Left kidney (tissue), 2 donors: Measurements from ENCODE around the gene SAMD4A. TPM values are rescaled to one million over a fixed set of nuclear protein-coding genes. Genes with fewer than 3 reads are reported as not detected.
A peak's percentile ranks its signal among the peaks of the same experiment; 100 is the strongest.

ENCODE experiments used
- DNase-seq: peaks from one replicate; pipeline ENCODE4 v3.0.0-alpha.2; 2013
- polyA plus RNA-seq: library from polyadenylated mRNA; unstranded; fragments of 120-200 nt; gene quantifications from one replicate; pipeline ENCODE4 v1.2.1, GENCODE V29; 2013; ENCODE audit not compliant: insufficient read length

Gene SAMD4A
- polyA plus RNA-seq, 1 donor: 10.1 TPM

DNA sequence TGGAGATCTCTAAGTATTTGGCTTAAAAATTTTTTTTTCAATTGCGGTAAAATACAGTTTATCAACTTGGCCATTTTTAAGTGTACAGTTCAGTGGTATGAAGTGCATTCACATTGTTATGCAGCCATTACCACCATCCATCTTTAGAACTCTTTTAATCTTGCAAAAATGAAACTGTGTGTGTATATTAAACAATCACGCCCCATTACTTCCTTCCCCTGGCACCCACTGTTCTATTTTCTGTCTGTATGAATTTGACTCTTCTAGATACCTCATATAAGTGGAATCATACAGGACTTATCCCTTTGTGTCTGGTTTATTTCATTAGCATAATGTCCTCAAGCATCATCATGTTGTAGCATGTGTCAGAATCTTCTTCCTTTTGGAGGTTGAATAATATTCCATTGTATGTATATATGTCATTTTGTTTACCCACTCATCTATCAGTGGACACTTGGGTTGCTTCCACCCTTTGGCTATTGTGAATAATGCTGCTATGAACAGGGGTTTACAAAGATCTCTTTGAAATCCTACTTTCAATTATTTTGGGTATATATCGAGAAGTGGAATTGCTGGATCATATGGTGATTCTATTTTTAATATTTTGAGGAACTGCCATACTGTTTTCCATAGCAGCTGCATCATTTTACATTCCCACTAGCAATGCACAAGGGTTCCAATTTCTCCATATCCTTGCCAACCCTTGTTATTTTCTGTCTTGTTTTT, 62.9 kb downstream of the SAMD4A start:
- no peak for DNase-seq

DNA sequence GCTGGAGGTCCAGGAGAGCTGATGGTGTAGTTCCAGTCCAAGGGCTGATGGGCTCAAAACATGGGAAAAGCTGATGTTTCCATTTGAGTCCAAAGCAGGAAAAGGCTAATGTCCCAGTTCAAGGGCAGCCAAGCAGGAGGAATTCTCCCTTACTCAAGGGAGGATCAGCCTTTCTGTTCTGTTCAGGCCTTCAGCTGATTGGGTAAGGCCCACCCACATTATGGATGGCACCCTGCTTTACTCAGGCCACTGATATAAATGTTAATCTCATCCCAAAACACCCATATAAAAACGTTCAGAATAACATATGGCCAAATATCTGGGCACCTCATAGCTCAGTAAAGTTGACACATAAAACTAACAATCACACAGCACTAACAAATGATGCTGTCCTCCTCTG, 64.1 kb downstream of the SAMD4A start:
- DNase-seq: no peak

DNA sequence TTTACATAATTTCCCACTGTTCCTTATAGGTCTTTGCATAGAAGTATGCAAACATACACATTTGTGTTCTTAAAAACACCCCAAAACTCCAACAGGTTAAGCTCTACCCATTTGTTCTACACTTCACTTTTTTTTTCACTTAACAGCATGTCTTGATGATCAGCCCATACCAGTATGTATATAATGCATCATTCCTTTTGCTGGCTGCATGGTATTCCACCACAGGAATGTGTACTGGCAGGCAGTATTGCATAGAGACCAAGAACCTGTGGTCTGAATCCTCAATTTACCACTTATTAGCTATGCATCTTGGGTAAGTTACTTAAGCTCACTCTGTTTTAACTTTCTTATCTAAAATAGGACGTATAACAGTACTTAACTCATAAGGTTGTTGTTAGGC, 65.5 kb downstream of the SAMD4A start:
- no peak for DNase-seq

DNA sequence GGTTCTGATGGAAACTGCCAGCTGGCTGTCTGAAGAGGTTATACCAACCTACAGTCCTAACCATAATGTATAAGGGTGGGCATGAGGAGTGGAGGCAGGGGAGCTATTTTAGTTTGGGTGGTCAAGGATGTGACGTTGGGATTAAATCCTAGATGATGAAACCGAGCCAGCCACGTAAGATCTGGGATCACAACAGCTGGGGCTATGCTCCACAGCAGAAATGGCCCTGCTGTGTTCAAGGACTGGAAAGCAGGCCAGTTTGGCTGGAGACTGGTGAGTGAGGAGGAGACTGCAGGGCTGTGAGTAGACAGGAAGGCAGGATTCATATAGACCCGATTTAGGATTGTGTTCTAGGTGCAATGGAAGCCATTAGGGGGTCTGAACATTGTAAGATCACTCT, 66.1 kb downstream of the SAMD4A start:
- no peak for DNase-seq

DNA sequence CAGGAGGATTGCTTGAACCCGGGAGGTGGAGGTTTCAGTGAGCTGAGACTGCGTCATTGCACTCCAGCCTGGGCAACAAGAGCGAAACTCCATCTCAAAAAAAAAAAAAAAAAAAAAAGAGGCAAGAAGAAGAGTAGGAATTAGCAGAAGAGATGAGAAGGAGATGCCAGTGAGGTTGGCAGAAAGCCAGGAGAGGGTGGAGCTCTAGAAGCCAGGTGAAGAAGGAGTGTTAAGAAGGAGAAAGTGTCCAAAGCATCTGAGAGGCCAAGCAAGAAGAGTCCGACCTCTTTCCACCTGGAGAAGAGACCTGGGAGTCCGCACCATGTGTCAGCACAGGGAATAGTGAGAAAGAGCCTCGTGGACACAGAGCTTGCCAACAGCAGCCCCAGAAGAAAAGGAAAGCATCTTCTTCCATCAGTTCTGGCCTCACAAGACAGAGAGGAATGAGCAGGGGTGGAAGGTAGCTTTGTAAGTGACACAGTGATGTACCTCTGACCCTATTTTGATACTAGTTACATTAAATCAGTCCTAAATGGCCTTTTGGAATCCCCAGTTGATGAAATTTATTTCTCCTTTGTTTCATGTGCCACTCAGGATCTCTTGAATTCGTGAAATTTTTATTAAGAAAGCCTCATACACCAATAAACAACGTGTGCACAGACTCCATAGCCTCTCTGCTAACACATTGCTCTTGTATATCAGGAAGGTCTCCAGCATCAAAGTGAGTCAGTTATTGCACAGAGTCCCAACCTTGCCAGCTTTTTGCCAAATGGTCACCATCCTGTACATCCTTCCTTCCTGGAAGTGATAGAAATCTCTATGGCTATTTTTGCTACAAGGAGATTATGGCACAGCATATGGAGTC, 70.6 kb downstream of the SAMD4A start:
- DNase-seq: no peak

DNA sequence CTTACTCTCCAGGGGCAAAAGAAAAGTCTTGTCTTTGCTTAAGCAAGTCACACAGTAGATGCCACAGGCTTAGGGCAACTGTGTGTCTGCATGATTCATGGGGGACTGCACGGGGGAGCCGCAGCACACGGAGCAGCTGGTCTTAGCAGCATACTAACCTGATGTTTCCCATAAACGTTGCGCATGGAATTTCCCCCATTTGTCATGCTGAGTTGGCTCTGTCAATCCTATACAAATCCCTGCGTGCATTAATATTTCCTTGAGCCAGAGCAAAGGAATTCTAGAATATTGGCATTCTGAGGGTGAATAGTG, 71.2 kb downstream of the SAMD4A start:
- no peak for DNase-seq

DNA sequence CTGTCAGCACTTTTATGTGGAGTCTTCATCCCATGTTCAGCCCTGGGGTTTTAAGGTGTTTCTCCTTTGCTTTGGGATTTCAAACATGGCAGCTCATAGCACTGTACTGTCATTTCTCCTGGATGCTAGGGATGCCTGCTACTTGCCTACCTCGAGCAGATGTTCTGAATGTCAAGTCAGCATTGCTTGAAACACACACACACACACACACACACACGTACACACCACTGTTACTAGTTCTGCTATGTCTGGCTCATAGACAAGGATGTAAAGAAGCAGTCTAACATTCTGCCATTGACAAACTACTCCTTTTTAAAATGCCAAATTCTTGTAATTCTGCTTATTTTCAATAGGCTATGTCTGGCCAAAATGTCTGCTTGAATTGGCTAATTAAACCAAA, 72.7 kb downstream of the SAMD4A start:
- DNase-seq: no peak

DNA sequence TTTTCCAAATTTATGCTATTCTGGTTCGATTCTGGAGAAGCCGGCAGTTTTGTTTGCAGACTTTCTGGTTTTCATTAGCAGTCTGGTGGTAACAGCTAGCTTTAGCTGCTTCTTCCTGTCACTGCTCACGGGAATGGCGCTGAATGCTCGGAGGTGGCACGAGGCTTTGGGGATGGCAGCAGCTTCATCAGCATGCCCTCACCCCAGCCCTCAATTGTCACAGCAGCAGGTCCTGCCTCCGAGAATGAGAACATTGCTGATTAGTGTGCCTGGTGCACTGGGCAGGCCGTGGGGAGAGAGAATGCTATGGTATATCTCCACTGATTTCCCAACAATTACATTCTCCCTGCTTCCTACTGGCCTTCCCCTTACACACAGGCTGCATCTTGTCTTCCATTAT, 73.6 kb downstream of the SAMD4A start:
- no peak for DNase-seq

DNA sequence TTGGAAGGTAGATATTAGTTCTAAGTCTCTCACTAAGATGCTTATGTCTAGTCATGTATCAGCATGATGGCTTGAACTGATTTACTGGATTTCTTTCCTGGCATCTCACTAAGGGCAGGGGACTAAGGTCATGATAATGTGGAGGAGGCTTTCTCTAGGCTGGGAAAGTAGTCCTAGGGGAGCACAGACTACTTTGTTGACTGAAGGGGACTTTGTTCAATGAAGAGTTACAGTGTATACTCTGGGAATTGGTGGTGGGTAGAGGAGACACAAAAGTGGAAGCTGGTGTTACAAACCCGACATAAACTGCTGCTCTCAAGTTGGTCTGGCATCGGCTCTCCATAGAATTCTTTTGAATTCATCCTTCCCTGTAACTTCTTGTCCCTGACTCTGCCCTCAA, 75.2 kb downstream of the SAMD4A start:
- DNase-seq: no peak

DNA sequence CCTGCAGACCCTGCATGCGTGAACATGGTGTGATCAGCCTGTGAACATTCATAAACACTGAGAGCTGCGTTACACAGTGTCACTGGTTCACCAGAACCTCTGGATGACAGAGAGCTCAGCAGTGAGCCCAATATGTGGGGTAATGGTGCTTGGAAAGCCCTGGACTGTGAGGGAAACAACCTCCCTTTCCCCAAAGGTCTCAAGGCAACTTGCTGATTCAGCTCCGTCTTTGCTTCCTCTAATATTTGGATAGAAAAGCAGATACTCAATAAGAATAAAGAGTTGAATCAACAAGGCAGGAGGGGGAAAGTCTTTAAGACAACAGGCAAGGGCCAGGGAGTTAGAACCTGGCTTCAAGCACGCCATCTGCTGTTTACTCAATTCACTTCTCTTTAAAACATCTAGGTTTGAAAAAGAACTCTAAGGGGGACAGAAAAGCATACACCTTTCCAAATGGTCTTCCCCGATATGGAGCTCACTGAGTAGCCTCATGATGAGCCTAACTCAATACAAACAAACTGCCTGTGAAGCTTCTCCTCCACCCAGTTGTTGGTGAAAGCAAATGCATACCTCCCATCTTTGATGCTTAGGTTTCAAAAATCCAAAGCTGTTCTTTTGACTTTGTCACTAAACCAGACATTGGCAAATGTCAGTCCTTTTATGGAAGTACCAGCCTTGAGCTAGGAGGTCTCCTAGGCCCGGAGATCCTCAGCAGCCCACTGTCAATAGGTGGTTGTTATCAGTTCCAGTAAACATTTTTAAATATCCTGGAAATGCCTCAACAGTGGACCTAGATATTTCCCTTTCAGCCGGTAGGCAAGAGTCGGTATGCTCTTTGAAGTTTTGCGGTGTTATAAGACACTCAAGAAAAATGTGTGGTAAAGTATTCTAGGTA, 76.1 kb downstream of the SAMD4A start:
- no peak for DNase-seq

DNA sequence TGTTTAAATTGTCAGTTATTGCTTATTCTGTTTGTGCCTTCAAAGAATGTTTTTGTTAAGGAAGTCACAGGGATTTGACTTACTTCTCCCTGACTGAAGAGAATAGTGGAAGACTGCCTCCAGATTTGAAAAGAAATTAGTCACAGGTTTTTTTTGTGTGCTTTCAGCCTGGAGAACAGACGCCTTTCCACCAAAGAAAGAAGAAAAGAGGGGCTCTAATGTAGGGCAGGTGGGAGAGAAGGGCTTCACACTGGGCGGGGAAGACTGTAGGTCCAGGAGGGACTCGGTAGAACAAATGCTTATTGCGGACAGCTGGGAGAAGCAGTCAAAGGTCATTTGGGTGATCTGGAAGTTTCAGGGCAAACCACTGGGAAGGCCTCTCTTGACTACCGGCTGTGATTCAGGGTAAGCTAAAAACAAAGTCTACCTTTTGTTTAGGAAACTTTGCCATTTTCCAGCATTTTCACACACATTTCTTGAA, 76.8 kb downstream of the SAMD4A start:
- DNase-seq: no peak

DNA sequence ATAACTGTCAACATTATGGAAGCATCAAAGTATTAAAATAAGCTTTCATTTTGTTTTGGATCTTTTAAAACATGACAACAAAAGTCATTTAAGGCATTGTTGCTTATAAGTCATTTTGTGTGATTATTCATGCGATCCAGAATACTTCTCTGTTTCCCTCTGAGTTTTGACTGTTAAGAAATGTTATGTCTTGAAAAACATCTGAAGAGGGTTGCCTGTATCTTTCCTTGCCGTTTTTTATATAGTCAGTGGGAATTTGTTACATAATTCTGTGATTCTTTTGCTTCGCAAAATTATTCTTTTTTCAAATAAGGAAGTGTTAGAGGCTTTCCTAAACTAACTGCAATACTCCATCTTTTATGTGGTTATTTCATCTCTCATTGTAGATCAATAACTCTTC, 78.7 kb downstream of the SAMD4A start:
- no peak for DNase-seq

DNA sequence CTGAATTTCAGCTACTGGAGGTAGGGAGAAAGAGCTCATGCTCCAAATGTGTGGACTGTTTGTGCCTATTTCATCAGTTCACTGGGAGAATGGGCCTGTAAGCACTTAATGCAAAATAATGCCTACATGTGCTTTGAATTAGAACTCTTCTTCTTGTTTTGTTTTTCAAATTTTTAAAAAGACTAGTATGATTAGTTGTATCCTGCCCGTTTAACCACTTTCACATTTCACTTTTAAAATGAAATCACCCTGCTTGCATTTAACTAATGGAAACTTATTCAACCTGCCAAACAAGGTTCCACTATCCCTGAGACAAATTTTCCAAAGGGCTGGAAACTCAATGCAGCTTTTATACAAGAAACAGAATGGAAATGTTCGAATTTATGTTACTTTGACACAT, 79.7 kb downstream of the SAMD4A start:
- DNase-seq: no peak

DNA sequence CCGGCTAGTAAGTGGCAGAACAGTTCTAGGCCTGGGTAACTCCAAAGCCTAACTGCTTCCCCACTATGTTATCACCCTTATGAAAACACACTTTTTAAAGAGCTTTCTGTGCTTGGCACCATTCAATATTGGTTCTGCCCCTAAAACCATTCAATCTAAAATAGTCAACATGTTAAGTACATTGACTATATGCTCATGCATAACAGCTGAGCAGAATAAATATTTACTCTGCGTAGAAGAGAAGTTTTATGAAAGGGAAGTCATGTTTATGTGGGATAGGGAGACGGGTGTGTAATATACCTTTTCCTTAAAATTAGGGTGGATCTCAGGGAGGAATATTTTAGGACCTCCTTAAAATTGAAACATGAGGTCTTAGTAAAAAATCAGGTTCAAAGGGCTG, 80.5 kb downstream of the SAMD4A start:
- DNase-seq: no peak

DNA sequence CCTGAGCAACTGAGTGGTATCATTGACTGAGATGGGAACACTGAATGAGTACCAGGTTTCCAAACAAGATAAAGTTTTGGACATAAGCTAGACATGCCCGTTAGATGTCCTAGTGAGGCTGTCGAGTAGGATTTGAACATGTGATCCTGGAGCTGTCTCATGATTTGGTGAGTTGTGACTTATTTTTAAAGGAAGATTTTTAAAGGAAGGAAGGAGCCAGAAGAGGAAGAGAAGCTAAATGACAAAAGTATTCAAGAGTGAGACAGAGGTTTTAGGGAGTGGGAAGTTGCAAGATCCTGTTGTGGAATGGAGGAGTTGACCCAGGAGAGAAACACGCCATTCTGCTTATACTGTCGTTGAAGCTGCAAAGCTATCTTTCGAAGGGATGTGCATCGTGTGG, 82.1 kb downstream of the SAMD4A start:
- DNase-seq: no peak

DNA sequence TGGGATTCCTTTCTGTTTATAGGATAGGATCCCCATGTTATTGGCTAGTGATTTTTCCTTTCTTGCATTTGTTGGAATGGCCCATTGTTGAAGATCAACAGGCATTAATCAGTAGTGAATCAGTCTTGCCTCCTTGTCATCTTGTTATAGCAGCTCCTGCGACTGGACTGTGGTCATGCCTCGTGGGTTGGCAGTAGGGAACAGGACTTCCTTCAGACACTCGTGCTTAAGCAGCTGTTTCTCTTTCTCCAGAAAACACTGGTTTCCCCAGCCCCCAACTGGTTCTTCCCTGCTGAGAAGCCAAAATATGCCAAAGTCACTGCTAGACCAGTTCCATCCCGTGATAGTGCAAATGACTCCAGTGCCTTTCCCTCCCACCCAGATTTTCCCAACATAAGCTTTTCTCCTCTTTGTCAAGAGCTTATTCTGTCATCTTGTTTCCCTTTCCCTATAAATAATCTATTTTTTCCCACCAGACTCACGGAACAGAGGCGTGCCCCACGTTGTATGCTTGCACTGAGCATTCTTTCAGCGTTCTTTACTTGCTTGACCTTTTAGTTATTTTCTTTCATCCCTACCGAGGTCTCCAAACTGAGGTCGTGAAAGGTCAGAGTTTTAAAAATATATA, 83.5 kb downstream of the SAMD4A start:
- DNase-seq: no peak

DNA sequence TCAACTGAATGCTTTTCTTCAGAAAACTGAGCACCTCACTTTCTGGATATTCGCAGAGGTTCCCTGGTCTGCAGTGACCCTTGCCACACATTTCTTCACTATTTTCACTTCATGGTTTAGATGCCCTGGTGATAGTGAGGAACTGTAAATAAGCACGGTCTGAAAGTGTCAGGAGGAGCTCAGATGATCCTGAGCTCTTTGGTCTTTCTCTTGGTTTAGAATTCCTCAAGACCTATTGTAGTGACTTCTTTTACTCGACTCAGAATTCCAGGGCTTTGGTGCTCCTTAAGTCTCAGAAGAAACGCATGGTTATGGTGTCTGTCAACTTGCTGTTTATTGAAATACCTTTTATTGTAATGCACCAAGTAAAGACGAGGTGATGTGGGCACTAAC, 84.0 kb downstream of the SAMD4A start:
- no peak for DNase-seq

DNA sequence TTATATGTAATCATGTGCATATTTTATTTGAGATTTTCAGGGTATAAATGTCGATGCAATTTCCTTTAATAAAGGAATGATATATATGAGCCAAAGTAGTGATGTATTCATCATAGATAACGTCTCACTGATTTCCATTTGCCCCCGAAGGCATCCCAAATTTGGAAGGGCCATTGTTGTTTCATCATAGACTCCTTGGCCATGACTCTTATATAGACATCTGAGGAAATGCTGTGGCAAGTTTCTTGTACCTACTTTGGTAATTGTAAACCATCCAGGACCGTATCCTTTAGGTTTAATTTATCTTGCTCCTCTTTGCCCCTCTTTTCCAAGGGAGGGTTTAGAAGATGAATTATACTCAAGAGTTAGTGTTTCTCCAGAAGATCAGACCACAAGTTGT, 84.7 kb downstream of the SAMD4A start:
- no peak for DNase-seq

DNA sequence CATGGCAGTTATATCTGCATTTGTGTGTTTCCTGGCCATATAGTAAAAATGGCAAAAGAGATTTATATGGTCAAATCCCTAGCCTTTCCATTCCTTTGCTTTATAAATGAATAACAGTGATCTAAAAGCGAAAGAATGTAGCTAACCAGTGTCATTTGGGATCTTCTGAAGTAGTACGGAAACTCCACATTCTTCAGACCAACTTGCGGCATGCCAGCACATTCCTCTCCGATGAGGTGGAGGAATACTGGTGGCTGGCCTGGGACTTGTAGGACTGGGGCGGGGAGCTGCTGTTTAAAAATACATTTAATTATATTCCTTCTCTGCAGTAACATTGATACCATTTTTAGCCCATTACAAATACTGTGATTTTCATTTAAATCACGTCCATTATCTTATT, 85.3 kb downstream of the SAMD4A start:
- DNase-seq: peak; percentile 71

DNA sequence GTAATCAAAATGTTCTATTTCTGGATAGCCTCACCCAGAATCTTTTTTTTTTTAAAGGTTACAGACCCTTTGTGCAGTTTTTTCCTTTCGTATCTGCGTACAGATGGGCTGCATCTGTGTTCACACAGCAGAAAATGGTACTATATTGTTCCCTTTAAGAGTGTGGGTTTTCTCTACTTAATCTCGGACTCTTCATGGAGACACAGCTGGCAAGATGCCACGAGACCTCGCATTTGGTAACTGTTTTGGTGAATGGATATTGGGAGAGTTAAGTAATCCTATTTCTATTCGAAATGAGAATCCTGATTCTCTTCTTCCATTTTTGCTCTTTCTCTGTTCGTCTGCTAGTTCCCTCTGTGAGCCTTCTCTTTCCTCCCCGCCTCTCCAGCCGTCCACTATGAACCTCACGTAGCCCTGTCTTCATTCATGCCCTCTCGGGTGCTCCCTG, 85.7 kb downstream of the SAMD4A start:
- DNase-seq: no peak

DNA sequence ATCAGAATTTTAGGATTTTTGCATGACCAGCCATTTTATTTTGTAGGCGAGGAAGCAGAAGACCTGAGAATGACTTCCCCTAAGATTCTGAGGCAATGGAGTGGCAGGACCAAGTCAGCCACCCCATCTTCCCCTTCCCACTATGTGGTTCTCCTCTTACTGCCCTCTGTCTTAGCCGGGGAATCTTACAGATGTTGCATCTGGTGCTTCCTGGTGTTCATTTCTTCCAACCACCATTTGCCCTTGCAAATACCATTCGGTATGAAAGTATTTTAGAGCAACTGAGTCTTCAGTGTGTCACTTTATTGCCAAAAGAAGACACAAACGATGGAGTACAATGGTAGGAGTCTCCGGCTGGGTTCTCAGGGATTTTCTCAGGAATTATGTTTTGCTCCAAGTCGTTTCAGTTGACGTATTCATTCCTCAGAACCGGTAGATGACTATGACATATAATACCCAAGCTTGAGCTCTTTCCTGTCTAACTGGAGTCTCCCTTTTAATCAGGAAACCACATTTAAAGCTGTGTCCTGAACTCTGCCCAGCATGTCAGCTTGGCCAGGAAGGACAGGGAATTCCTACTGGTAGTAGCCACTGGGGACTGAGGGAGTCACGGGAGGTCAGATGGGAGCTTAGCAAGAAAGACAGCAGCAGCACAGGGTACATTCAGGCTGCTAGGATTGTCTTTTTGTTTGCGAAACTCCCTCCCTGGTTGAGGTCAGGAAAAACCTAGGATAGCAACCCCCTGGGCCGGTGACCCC, 87.0 kb downstream of the SAMD4A start:
- no peak for DNase-seq
